Sigmoid colon (tissue), 7 donors: ENCODE results near the gene TMED3. TPM values are rescaled to one million over a fixed set of nuclear protein-coding genes. Genes with fewer than 3 reads are reported as not detected.

ENCODE experiments used
- DNase-seq: peaks from one replicate; pipeline ENCODE4 v3.0.0-alpha.2; 2019
- H3K27ac ChIP-seq, 4 donors: fragments of 200-600 bp; sonication (generic); one replicate each; pipeline ENCODE4 v1.5.1; 2016 to 2019; ENCODE audit warnings: mild to moderate bottlenecking in 1 of 4
- H3K27me3 ChIP-seq, 3 donors: fragments of 200-600 bp; sonication (generic); one replicate each; pipeline ENCODE4 v1.5.1; 2019; ENCODE audit warnings: mild to moderate bottlenecking in 1 of 3
- H3K36me3 ChIP-seq, 4 donors: fragments of 200-600 bp; sonication (generic); one replicate each; pipeline ENCODE4 v1.5.1; 2016 to 2019
- H3K4me1 ChIP-seq, 4 donors: fragments of 200-600 bp; sonication (generic); one replicate each; pipeline ENCODE4 v1.5.1; 2017 to 2019
- H3K4me3 ChIP-seq, 4 donors: fragments of 200-600 bp; sonication (generic); one replicate each; pipeline ENCODE4 v1.5.1; 2017 to 2019; ENCODE audit warnings: mild to moderate bottlenecking in 2 of 4, moderate library complexity in 1 of 4
- H3K9me3 ChIP-seq, 4 donors: fragments of 200-600 bp in 3 of 4; sonication (generic) in 3 of 4; one replicate each; pipeline versions ENCODE4 v1.5.1 to v1.6.1; 2013 to 2019
- CTCF ChIP-seq, 4 experiments: fragments of 450-650 bp in 3 of 4; fragments of 200-600 bp in 1 of 4; IDR thresholded peaks; one replicate each; pipeline ENCODE4 v1.5.1; 2016 to 2019; ENCODE audit warnings: antibody characterized with exemption in 4 of 4, mild to moderate bottlenecking in 3 of 4, moderate library complexity in 2 of 4
- EP300 ChIP-seq, 4 donors: sonication (generic); formaldehyde crosslinking; IDR thresholded peaks; one replicate each; pipeline ENCODE4 v1.6.1; 2017; ENCODE audit warnings: antibody characterized with exemption in 4 of 4
- POLR2A ChIP-seq, 2 donors: fragments of 450-650 bp; IDR thresholded peaks; one replicate each; pipeline ENCODE4 v1.6.1; 2016; ENCODE audit warnings: antibody characterized with exemption in 2 of 2, mild to moderate bottlenecking in 2 of 2, moderate library complexity in 2 of 2
- POLR2AphosphoS5 ChIP-seq, 4 donors: sonication (generic); formaldehyde crosslinking; IDR thresholded peaks; one replicate each; pipeline ENCODE4 v1.6.1; 2017; ENCODE audit warnings: antibody characterized with exemption in 4 of 4
- WGBS, 2 donors: extraction: QIAGEN DNeasy Blood & Tissue Kit; methylation state at CpG; one replicate each; pipeline ENCODE4 v1.1.7; 2013; 5-methylcytosine and 5-hydroxymethylcytosine counted together
- intact Hi-C: fragments of 100-400 bp; cut with DNase I; formaldehyde crosslinking; loops from one replicate; pipeline ENCODE4 v1.15.1; 2023
- polyA plus RNA-seq, 3 donors: library from polyadenylated mRNA; stranded (reverse); fragments of 200-250 nt; gene quantifications; one replicate each; pipeline ENCODE4 v1.2.3, GENCODE V29; 2013
- total RNA-seq, 4 donors: library from RNA; depleted of rRNA; stranded (reverse); fragments of >200 nt; gene quantifications; one replicate each; pipeline ENCODE4 v1.1.0, GENCODE V29; 2016
- donor health status: healthy with polysubstance abuse.
- donor health status: Bipolar disorder and iron deficiency.
- donor health status: healthy.

The TMED3 gene
- total and polyA plus RNA-seq, 7 donors: 29.6 to 107 (median 40.7) TPM

GRCh38 chr15:79357566-79357965, 46.7 kb downstream of the TMED3 start:
- WGBS, 2 donors: 95 to 98% methylated on average over 3 of the region's 3 CpGs
- H3K36me3 ChIP-seq: no peaks in the 10 kb centered on the region
- intact Hi-C loops: no loop called here

GRCh38 chr15:79358069-79358468, 47.2 kb downstream of the TMED3 start:
- no peak overlapping the region for H3K27ac ChIP-seq
- H3K36me3 ChIP-seq: no peaks in the 10 kb centered on the region
- WGBS, 2 donors: 77 to 93% methylated on average over 3 of the region's 3 CpGs
- no peaks in the 10 kb centered on the region for H3K9me3 ChIP-seq
- no peak for TF ChIP-seq CTCF (IDR thresholded peaks at IDR 0.05)
- no peak for TF ChIP-seq POLR2AphosphoS5 (IDR thresholded peaks at IDR 0.05)
- no peak for TF ChIP-seq EP300 (IDR thresholded peaks at IDR 0.05)
- TF ChIP-seq POLR2A (IDR thresholded peaks at IDR 0.05): no peak
- intact Hi-C loops: no loop called here
- no peaks in the 10 kb centered on the region for H3K4me1 ChIP-seq
- no peak overlapping the region for H3K4me3 ChIP-seq
- no peak for DNase-seq
- no peaks in the 10 kb centered on the region for H3K27me3 ChIP-seq

More at GRCh38 chr15:79357566-79357965, 46.7 kb downstream of the TMED3 start:
- no peak overlapping the region for H3K4me3 ChIP-seq
- no peaks in the 10 kb centered on the region for H3K9me3 ChIP-seq
- DNase-seq: no peak
- TF ChIP-seq POLR2A (IDR thresholded peaks at IDR 0.05) (no peak), EP300 (IDR thresholded peaks at IDR 0.05) (no peak), CTCF (IDR thresholded peaks at IDR 0.05) (no peak), POLR2AphosphoS5 (IDR thresholded peaks at IDR 0.05) (no peak)
- H3K27ac ChIP-seq: no peak overlapping the region
- H3K27me3 ChIP-seq: no peaks in the 10 kb centered on the region
- H3K4me1 ChIP-seq: no peaks in the 10 kb centered on the region

- H3K4me1 ChIP-seq: no peaks in the 10 kb centered on the region
- no peak overlapping the region for H3K27ac ChIP-seq
- intact Hi-C loops: no loop called here
- H3K27me3 ChIP-seq: no peaks in the 10 kb centered on the region
- no peaks in the 10 kb centered on the region for H3K36me3 ChIP-seq
- no peaks in the 10 kb centered on the region for H3K9me3 ChIP-seq
- DNase-seq: no peak
- TF ChIP-seq CTCF (IDR thresholded peaks at IDR 0.05) (no peak), EP300 (IDR thresholded peaks at IDR 0.05) (no peak), POLR2AphosphoS5 (IDR thresholded peaks at IDR 0.05) (no peak), POLR2A (IDR thresholded peaks at IDR 0.05) (no peak)
- H3K4me3 ChIP-seq: no peak overlapping the region
- WGBS, 2 donors: 94 to 95% methylated on average over 9 of the region's 9 CpGs
Measured at GRCh38 chr15:79364571-79365240, 53.8 kb downstream of the TMED3 start.

- DNase-seq: no peak
- H3K36me3 ChIP-seq: no peaks in the 10 kb centered on the region
- no peak overlapping the region for H3K4me3 ChIP-seq
- H3K27ac ChIP-seq: no peak overlapping the region
- H3K27me3 ChIP-seq: no peaks in the 10 kb centered on the region
- no peaks in the 10 kb centered on the region for H3K9me3 ChIP-seq
- WGBS, 2 donors: 70 to 76% methylated on average over 3 of the region's 3 CpGs
- H3K4me1 ChIP-seq: no peaks in the 10 kb centered on the region
- TF ChIP-seq CTCF (IDR thresholded peaks at IDR 0.05): no peak
- no peak for TF ChIP-seq EP300 (IDR thresholded peaks at IDR 0.05)
- TF ChIP-seq POLR2A (IDR thresholded peaks at IDR 0.05): no peak
- no peak for TF ChIP-seq POLR2AphosphoS5 (IDR thresholded peaks at IDR 0.05)
- intact Hi-C loops: no loop called here
Measured at GRCh38 chr15:79365765-79366164, 54.9 kb downstream of the TMED3 start.

- no peaks in the 10 kb centered on the region for H3K27me3 ChIP-seq
- H3K4me1 ChIP-seq: no peaks in the 10 kb centered on the region
- no peak for DNase-seq
- TF ChIP-seq CTCF (IDR thresholded peaks at IDR 0.05) (no peak), POLR2AphosphoS5 (IDR thresholded peaks at IDR 0.05) (no peak), EP300 (IDR thresholded peaks at IDR 0.05) (no peak), POLR2A (IDR thresholded peaks at IDR 0.05) (no peak)
- no peak overlapping the region for H3K27ac ChIP-seq
- H3K36me3 ChIP-seq: no peaks in the 10 kb centered on the region
- WGBS, 2 donors: 84 to 89% methylated on average over 2 of the region's 2 CpGs
- intact Hi-C loops: no loop called here
- no peaks in the 10 kb centered on the region for H3K9me3 ChIP-seq
- no peak overlapping the region for H3K4me3 ChIP-seq
Measured at GRCh38 chr15:79366691-79367090, 55.8 kb downstream of the TMED3 start.
